Measurements from ENCODE around the gene NPY.

DNA sequence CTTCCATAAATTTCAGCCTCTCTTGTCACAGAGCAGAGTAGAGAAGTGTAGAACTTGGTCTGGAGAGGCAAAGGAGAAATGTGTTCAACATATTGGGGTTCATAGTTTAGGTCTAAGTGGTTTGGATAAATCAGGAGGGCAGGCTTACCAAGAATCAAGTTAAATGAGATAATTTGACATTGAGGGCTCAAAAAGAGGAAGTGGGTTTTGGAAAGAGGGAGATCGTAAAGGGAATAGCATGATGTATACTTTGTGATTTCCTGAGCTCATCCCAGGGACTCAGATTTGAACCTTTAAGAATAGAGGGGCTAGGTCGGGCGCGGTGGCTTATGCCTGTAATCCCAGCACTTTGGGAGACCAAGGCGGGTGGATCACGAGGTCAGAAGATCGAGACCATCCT is 34.7 kb upstream of the NPY start:
- no peak for TF ChIP-seq TFAM (CRISPR knock-in tag; conservative IDR thresholded peaks at IDR 0.05)
- TF ChIP-seq, protein P1, sequence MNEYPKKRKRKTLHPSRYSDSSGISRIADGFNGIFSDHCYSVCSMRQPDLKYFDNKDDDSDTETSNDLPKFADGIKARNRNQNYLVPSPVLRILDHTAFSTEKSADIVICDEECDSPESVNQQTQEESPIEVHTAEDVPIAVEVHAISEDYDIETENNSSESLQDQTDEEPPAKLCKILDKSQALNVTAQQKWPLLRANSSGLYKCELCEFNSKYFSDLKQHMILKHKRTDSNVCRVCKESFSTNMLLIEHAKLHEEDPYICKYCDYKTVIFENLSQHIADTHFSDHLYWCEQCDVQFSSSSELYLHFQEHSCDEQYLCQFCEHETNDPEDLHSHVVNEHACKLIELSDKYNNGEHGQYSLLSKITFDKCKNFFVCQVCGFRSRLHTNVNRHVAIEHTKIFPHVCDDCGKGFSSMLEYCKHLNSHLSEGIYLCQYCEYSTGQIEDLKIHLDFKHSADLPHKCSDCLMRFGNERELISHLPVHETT (CRISPR knock-in tag; conservative IDR thresholded peaks at IDR 0.05 in 1 of 2, IDR thresholded peaks at IDR 0.05 in 1 of 2), result no peak
- no peak for TF ChIP-seq POLR2AphosphoS2 (IDR thresholded peaks at IDR 0.05; ENCODE audit: low read length)
- no peak for TF ChIP-seq BDP1 (IDR thresholded peaks at IDR 0.05; ENCODE audit: insufficient read depth, insufficient read length)
- no peak for TF ChIP-seq IRF2 (CRISPR knock-in tag; IDR thresholded peaks at IDR 0.05)
- no peak for TF ChIP-seq RFX5 (IDR thresholded peaks at IDR 0.05; ENCODE audit: low read depth, low read length)
- no peak for TF ChIP-seq ZZZ3 (IDR thresholded peaks at IDR 0.05)
- no peak for TF ChIP-seq SP1 (CRISPR knock-in tag; IDR thresholded peaks at IDR 0.05)
- no peak for TF ChIP-seq PHB2 (IDR thresholded peaks at IDR 0.05; ENCODE audit: low read depth)
- no peak for TF ChIP-seq JUND (IDR thresholded peaks at IDR 0.05; ENCODE audit: borderline replicate concordance, low read depth, low read length)
- no peak for TF ChIP-seq JUND (tag; IDR thresholded peaks at IDR 0.05; ENCODE audit: borderline replicate concordance, low read depth, low read length)
- TF ChIP-seq RBBP5 (IDR thresholded peaks at IDR 0.05; ENCODE audit: borderline replicate concordance, insufficient read depth, low read length, poor library complexity, severe bottlenecking), result no peak
- TF ChIP-seq ZNF780A (CRISPR knock-in tag; IDR thresholded peaks at IDR 0.05), result no peak
- TF ChIP-seq, protein P2, sequence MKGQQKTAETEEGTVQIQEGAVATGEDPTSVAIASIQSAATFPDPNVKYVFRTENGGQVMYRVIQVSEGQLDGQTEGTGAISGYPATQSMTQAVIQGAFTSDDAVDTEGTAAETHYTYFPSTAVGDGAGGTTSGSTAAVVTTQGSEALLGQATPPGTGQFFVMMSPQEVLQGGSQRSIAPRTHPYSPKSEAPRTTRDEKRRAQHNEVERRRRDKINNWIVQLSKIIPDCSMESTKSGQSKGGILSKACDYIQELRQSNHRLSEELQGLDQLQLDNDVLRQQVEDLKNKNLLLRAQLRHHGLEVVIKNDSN (CRISPR knock-in tag; IDR thresholded peaks at IDR 0.05), result no peak
- no peak for TF ChIP-seq NR1H2 (CRISPR knock-in tag; IDR thresholded peaks at IDR 0.05)

All from K562 (cell line).